CD1c-positive myeloid dendritic cell (primary cell): ENCODE data around the gene PIK3C2G.
"Not testable (repeated sequence)": the region's sequence is repeated elsewhere in the genome, so short reads cannot be mapped to it uniquely, and the experiment has no call there.

Experiments used
- DNase-seq: peaks from one replicate; pipeline ENCODE4 v3.0.0-alpha.2; 2016; ENCODE audit errors: extremely low spot score

Gene PIK3C2G

GRCh38 chr12:18632848-18633247 is 371.5 kb downstream of the PIK3C2G start:
- DNase-seq: no peak

GRCh38 chr12:18634382-18634781 is 373.1 kb downstream of the PIK3C2G start:
- DNase-seq: no peak

GRCh38 chr12:18640321-18640955 is 379.1 kb downstream of the PIK3C2G start:
- no peak for DNase-seq

GRCh38 chr12:18643681-18644080 is 382.4 kb downstream of the PIK3C2G start:
- DNase-seq: no peak

GRCh38 chr12:18644564-18644963 is 383.2 kb downstream of the PIK3C2G start:
- no peak for DNase-seq

- DNase-seq: no peak
Observed at GRCh38 chr12:18646286-18646890, 385.1 kb downstream of the PIK3C2G start.

GRCh38 chr12:18651525-18651924 is 390.2 kb downstream of the PIK3C2G start:
- DNase-seq: no peak

- DNase-seq: no peak
Observed at GRCh38 chr12:18652596-18652995, 391.3 kb downstream of the PIK3C2G start.

GRCh38 chr12:18653465-18653864 is 392.1 kb downstream of the PIK3C2G start:
- DNase-seq: no peak

- no peak for DNase-seq
Observed at GRCh38 chr12:18655351-18655750, 394.0 kb downstream of the PIK3C2G start.

- no peak for DNase-seq
Observed at GRCh38 chr12:18658179-18658578, 396.9 kb downstream of the PIK3C2G start.

GRCh38 chr12:18658829-18659228 is 397.5 kb downstream of the PIK3C2G start:
- no peak for DNase-seq

GRCh38 chr12:18676141-18676540 is 414.8 kb downstream of the PIK3C2G start:
- no peak for DNase-seq

GRCh38 chr12:18676996-18677588 is 415.8 kb downstream of the PIK3C2G start:
- DNase-seq: no peak

GRCh38 chr12:18681818-18682217 is 420.5 kb downstream of the PIK3C2G start:
- no peak for DNase-seq

- peak; percentile 21 for DNase-seq
Observed at GRCh38 chr12:18683327-18684013, 422.2 kb downstream of the PIK3C2G start.

GRCh38 chr12:18684430-18684829 is 423.1 kb downstream of the PIK3C2G start:
- no peak for DNase-seq

- no peak for DNase-seq
Observed at GRCh38 chr12:18689771-18690170, 428.5 kb downstream of the PIK3C2G start.

- no peak for DNase-seq
Observed at GRCh38 chr12:18690653-18691052, 429.3 kb downstream of the PIK3C2G start.

GRCh38 chr12:18693986-18694385 is 432.7 kb downstream of the PIK3C2G start:
- not testable (repeated sequence) for DNase-seq

- DNase-seq: no peak
Observed at GRCh38 chr12:18696971-18697602, 435.8 kb downstream of the PIK3C2G start.
